GM19467 (cell line): ENCODE results near the gene SAPCD2.
"Not testable (repeated sequence)": the region's sequence is repeated elsewhere in the genome, so short reads cannot be mapped to it uniquely, and the experiment has no call there.

ENCODE experiments used
- ATAC-seq: cut with Tn5 transposase; IDR thresholded peaks from one replicate; pipeline ENCODE4 v1.9.1; 2021; ENCODE audit warnings: mild to moderate bottlenecking, moderate library complexity; ENCODE audit not compliant: unreplicated experiment

SAPCD2 gene

DNA sequence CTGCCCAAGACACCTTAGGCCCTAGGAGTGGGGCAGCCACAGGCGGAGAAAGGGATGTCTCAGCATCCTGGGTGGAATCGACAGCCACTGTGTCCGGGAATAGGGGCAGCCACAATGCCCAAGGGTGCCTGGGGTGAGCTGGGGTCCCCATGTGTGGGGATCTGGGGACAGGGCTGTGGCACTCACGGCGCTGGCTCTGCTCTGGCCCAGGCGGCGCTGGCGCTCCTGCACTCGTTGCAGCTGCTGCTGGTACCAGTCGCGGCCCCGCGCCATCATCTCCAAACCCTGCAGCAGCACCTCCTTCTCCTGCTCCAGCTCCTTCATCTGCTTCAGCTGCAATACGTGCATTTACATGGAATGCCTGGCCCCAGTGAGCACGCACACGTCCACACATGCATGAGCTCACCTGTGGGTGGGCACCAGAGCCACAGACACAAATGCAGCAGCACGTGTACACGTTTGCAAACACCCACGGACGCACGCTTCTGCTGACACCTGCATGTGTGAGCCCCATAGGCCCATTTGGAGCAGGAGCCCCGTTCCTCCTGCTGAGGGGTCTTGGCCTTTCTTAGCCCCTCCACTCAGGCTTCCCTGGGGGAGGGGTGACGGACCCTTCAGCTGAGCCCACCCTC, 4.9 kb downstream of the SAPCD2 start:
- ATAC-seq, result no peak

- no peak for ATAC-seq
These were observed 5.5 kb downstream of the SAPCD2 start for GRCh38 chr9:137064880-137065164.

DNA sequence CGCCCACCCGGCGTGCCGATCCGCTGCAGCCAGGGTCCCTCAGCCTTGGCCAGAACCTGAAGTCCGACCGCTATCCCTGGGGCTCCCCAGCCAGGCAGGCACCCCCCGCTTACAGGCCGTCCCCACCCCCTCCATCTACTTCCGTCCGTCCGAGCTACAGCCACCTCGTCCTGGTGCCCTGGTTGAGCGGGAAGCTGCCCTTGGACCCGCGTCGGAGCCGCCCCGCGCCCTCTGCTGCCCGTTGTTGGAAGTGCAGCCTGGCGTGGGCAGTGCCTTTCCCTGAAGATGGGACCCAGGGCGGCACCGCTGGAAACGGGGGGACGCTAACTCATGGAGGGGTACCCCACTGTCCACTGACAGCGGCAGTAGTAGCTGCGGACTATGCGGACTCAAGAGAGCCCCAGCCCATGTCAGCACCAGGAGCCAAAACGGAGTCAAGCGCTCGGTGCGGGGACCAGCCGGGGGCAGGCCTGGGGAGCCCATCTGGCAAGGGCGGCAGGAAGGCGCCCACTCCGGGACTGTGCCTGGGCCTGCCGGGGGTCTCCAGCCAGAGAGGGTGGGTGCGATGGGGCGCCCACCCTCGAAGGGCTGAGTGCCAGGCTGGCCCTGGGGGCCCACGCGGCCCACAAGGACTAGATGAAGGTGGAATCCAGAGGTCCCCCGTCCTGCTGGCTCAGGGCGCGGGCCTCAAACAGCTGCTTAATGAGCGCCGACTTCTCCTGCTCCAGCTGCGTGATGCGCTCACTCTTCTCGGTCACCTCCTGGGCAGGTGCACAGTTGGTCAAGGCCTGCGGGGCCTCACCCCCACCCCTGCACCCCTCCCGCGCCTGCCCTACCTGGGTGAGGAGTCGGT, 6.1 kb downstream of the SAPCD2 start:
- ATAC-seq, result no peak

DNA sequence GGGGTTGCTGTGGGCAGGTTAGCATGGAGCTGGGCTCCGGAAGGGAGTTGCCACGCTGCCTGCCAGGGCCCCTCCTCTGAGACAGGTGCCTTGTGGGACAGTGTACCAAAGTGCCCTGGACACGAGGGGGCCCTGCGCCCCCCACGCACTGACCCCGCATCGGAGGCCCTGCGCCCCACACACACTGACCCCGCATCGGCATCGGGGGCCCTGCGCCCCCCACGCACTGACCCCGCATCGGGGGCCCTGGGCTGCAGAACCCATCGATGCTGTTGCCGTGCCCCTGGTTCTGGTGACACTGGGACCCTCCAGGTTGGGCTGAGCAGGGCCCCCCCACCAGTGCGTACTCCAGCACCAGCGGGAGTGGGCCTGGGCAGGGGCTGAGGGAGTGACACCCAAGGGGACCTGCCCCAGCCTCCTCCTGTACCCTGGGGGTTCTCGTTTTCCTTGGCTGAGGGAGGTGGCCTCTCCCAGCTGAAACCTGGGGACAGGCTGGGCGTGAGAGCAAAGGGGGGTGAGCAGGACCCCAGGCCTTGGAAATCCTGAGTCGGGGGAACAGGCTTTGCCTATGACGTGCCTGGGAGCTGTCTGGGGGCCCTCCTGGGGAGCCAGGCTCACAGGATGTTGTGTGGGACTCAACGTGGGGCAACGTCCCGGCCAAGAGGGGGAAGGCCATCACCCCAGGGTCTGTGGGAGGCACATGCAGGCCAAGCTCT, 6.9 kb downstream of the SAPCD2 start:
- no peak for ATAC-seq

GRCh38 chr9:137062798-137063197, 7.6 kb downstream of the SAPCD2 start:
- not testable (repeated sequence) for ATAC-seq

DNA sequence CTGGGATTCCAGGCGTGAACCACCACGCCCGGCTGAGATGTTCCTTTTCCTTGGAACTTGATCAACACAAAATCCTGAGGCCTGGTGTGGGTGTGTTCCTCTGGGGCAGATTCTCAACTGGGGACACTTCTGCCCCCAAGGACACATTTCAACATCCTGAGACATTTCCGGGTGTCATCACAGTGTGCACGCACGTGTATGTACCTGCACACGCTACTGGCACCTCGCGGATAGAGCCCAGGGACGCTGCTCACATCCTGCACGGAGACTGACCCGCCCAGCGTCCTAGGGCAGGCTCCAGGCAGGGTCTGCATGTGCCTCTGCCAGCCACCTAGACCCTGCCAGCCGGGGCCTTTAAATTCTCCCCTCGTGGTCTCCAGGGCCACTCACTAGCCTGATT, 8.0 kb downstream of the SAPCD2 start:
- no peak for ATAC-seq

- no peak for ATAC-seq
These were observed 11.7 kb downstream of the SAPCD2 start for GRCh38 chr9:137058521-137059234.

DNA sequence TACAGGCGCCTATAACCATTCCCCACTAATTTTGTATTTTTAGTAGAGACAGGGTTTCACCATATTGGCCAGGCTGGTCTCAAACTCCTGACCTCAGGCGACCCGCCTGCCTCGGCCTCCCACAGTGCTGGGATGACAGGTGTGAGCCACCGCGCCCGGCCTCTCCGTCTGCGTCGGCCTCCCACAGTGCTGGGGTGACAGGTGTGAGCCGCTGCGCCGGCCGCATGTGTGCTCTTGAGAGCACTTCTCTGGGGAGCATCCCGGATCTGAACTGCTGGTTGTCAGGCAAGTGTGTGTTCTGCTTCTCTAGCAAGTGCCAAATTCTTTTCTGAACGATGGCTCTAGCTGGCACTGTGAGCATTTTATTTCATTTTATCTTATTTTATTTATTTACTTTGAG, 12.8 kb downstream of the SAPCD2 start:
- no peak for ATAC-seq

- ATAC-seq, result no peak
These were observed 13.5 kb downstream of the SAPCD2 start for GRCh38 chr9:137056739-137057415.

GRCh38 chr9:137055385-137056364, 14.7 kb downstream of the SAPCD2 start:
- no peak for ATAC-seq

- ATAC-seq, result no peak
These were observed 15.4 kb downstream of the SAPCD2 start for GRCh38 chr9:137054932-137055384.

DNA sequence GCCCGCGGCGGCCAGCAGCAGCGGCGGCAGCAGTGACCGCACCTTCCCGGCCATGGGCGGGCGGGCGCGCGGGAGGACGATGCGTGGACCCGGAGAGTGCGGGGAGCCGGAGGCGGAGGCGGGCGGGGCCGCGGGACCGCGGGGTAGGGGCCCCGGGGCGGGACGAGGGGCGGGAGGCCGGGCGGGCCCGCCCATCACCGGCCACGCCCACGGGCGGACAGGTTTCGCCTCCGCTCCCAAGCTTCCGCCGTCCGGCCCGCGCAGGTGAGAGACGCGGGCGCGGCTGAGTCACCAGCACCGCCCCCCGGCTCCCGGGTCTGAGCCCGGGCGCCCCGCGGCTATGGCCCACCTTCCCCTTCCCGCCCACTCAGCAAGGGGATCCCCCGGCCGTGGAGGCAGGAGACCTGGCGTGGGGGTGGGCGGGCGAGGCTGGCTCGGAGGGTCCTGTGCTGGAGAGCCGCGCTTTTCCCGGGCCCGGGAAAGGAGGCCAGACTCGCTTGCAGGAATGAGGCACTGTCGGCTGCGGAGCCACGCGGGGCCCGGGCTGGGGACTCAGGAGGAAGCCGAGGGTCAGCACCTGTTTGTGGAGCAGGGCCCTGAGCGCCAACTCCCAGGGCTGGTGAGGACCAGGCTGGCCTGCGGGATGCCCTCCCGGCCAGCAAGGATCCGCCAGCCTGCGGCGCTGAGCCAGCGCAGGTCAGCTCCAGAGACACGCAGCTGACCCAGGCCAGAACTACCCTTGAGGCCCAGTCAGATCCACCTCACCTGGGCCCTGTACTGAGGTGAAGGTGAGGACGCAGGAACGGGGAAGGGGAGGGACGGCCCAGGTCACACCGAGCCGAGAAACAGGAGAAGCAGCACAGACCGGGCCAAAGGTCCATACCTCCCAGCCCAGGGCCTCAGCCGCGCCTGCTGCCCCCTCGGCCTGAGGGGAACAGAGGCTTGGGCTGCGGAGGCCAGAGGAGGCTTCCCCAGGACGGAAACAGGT, 16.1 kb downstream of the SAPCD2 start, which contains the start of gene ENTPD2:
TSS of gene ENTPD2 (minus strand) at position 118 of the 988 bp plus-strand sequence. CDS start at position 54, 64 bp downstream.
- no peak for ATAC-seq

DNA sequence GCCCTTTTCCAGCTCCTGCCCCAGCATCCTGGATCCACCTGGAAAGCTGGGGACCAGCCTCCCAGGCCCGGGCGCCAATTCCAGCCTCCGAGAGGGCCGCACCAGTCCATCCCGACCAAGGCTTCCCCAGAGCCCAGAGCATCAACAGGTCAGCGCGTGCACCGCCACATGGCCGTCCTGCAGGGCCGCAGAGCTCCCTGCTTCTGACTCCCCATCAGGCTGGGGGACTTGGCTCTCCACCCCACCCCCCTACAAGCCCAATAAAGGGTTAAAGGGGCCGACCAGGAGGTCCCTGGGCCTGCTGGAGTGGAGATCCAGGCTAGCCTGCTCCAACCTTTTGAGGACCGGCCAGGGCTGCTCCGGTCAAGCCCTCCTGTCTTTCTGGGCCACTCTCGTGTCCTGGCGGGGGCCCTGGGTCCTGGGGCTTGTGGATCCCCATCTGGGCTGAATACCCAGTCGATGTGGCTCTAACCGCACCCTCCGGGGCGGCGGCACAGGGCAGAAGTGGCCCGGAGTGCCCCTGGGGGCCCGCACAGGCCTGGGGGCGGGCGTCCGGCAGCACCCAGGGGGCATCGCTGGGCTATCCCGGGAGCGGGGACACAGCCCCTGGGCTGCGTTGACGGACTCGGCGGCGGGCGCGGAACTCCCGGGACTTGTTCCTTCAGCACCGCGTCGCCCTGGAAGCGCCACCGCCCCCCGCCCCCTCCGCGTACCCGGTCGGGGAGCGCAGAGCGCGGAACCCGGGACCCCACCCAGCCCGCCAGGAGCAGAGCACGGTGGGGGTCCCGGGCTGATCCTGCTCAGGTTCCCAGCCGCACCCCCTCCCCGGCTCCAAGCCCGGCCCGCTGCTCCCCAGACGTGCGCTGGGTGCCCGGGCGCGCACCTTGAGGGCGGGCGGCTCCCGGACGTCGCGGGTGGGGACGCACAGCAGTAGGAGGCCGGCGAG, 17.1 kb downstream of the SAPCD2 start:
- no peak for ATAC-seq

DNA sequence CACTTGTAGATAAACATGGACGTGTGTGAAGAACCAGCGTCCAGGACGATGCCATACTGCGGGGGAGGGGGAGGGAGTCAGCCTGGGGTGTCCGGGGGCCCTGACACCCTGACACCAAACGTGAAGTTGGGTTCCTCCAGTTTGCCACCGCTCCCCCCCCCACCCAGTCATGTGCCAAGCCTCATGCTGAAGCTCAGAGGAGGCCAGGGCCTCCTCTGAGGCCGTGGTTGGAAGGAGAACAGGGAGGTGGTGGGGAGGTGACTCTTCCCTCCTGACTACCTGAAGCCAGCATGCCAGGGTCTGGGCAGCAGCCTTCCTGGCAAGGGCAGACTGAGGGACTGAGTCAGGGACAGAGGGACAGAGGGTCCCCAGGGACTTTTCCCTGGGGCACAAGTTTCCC, 18.1 kb downstream of the SAPCD2 start:
- no peak for ATAC-seq

- ATAC-seq, result no peak
These were observed 19.1 kb downstream of the SAPCD2 start for GRCh38 chr9:137051145-137051724.

DNA sequence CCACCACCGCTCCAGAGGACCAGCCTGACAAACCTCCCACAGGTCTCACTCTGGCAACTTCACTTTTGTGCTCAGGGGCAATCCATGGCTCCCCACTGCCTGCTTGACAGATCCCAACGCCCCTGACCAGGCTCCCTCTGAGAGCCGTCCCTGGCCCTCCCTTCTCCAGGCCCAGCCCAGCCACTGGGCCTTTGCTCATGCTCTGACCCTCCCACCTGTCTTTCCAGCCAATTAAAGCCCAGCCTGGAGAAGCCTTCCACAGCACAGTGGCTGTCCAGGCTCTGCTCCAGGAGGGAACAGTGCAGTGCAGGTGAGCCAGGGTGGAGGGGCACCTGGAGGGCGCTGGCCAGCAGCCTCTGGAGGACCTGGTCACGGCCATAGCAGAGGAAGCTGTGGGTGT, 19.8 kb downstream of the SAPCD2 start:
- ATAC-seq, result no peak
